Measurements from ENCODE around the gene ARHGAP10. TPM values are rescaled to one million over a fixed set of nuclear protein-coding genes. Genes with fewer than 3 reads are reported as not detected.

ARHGAP10 gene
- total RNA-seq, 1 experiment from 2014 or later: 36.6 TPM

DNA sequence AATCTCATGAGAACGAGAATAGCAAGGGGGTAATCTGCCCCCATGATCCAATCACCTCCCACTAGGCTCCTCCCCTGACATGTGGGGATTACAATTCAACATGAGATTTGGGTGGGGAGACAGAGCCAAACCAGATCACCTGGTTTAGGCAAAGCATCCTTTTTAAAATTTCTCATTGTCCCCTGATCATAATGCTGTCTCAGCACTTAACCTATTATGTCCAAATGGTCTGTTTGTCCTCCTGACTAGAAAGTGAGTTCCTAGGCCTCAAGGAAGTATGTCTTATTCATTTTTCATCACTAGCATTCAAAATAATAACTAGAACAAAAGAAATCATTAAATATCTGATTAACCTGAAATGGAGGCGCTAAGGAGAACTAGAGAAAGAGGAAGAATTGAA is 40.1 kb upstream of the ARHGAP10 start:
- CTCF ChIA-PET: interaction anchor here (2.3 kb wide), 1 partner anchor 175 kb away, joined by 10 read pairs; no protein-coding TSS in a partner anchor
- BruUV-seq (replicated peaks): no TSS peak
- Histone ChIP-seq H3K9me3 (no peaks in the 10 kb centered on the region), H3K4me3 (ENCODE audit: low read depth, low read length) (no peak overlapping the region), H3K36me3 (ENCODE audit: control insufficient read depth, insufficient read depth, low read length) (no peaks in the 10 kb centered on the region), H3K27me3 (replicated peaks; ENCODE audit: control insufficient read depth, insufficient read depth, low read length) (no peaks in the 10 kb centered on the region), H3K4me1 (peaks cover 10% of the 10 kb centered on the region)
- no peak for DNase-seq
- Mint-ChIP-seq H3K36me3 (ENCODE audit: insufficient read depth, unreplicated experiment) (peaks cover 4% of the 10 kb centered on the region), H3K4me1 (ENCODE audit: low read depth, unreplicated experiment) (peaks cover 7% of the 10 kb centered on the region), H3K9me3 (ENCODE audit: unreplicated experiment) (no peaks in the 10 kb centered on the region), H3K27ac (ENCODE audit: unreplicated experiment) (no peak overlapping the region), H3K27me3 (ENCODE audit: insufficient read depth, unreplicated experiment) (no peaks in the 10 kb centered on the region), H3K4me3 (ENCODE audit: unreplicated experiment) (no peak overlapping the region)
- TF ChIP-seq, protein P1, sequence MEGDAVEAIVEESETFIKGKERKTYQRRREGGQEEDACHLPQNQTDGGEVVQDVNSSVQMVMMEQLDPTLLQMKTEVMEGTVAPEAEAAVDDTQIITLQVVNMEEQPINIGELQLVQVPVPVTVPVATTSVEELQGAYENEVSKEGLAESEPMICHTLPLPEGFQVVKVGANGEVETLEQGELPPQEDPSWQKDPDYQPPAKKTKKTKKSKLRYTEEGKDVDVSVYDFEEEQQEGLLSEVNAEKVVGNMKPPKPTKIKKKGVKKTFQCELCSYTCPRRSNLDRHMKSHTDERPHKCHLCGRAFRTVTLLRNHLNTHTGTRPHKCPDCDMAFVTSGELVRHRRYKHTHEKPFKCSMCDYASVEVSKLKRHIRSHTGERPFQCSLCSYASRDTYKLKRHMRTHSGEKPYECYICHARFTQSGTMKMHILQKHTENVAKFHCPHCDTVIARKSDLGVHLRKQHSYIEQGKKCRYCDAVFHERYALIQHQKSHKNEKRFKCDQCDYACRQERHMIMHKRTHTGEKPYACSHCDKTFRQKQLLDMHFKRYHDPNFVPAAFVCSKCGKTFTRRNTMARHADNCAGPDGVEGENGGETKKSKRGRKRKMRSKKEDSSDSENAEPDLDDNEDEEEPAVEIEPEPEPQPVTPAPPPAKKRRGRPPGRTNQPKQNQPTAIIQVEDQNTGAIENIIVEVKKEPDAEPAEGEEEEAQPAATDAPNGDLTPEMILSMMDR (IDR thresholded peaks at IDR 0.05; ENCODE audit: insufficient read depth in 1 of 2, low read depth in 1 of 2, low read length in 1 of 2, severe bottlenecking in 1 of 2, unreplicated experiment in 1 of 2): no peak
- intact Hi-C loops (cut with micrococcal nuclease; ENCODE audit: unreplicated experiment): loop anchor here (1.0 kb wide), 1 partner anchor 174 kb away; no protein-coding TSS in a partner anchor
- POLR2A ChIA-PET: no interaction called here

DNA sequence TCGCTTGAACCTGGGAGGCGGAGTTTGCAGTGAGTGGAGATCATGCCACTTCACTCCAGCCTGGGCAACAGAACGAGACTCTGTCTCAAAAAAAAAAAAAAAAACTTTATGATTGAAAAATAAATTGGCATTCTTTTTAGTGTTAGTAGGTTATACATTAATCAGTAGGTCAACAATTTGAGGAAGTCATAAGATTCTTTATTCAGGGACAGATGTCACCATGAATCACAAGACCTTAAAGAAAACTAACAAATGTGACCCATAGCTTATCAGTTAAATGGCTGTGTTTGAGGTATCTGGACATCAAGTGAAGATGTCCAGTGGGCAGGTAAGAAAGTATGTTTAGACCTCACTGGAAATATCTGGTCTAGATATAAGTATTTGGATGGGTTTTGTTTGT is 38.7 kb upstream of the ARHGAP10 start:
- no peak for DNase-seq
- ChIA-PET POLR2A (no interaction called here), CTCF (interaction anchor here (0.6 to 2.3 kb wide), 4 partner anchors 9 to 174 kb away, joined by 3 to 10 read pairs (median 4); partner anchors contain the start of gene PRMT9)
- Histone ChIP-seq H3K9me3 (no peaks in the 10 kb centered on the region), H3K36me3 (ENCODE audit: control insufficient read depth, insufficient read depth, low read length) (no peaks in the 10 kb centered on the region), H3K4me1 (peaks cover 10% of the 10 kb centered on the region), H3K4me3 (ENCODE audit: low read depth, low read length) (no peak overlapping the region), H3K27me3 (replicated peaks; ENCODE audit: control insufficient read depth, insufficient read depth, low read length) (no peaks in the 10 kb centered on the region)
- H3K9me3 Mint-ChIP-seq (ENCODE audit: unreplicated experiment): no peaks in the 10 kb centered on the region
- no peaks in the 10 kb centered on the region for H3K27me3 Mint-ChIP-seq (ENCODE audit: insufficient read depth, unreplicated experiment)
- H3K27ac Mint-ChIP-seq (ENCODE audit: unreplicated experiment): no peak overlapping the region
- TF ChIP-seq, protein P1 (IDR thresholded peaks at IDR 0.05; ENCODE audit: insufficient read depth in 1 of 2, low read depth in 1 of 2, low read length in 1 of 2, severe bottlenecking in 1 of 2, unreplicated experiment in 1 of 2): no peak
- peaks cover 4% of the 10 kb centered on the region for H3K36me3 Mint-ChIP-seq (ENCODE audit: insufficient read depth, unreplicated experiment)
- BruUV-seq (replicated peaks): no TSS peak
- H3K4me1 Mint-ChIP-seq (ENCODE audit: low read depth, unreplicated experiment): peaks cover 13% of the 10 kb centered on the region
- no peak overlapping the region for H3K4me3 Mint-ChIP-seq (ENCODE audit: unreplicated experiment)
- intact Hi-C loops (cut with micrococcal nuclease; ENCODE audit: unreplicated experiment): no loop called here

DNA sequence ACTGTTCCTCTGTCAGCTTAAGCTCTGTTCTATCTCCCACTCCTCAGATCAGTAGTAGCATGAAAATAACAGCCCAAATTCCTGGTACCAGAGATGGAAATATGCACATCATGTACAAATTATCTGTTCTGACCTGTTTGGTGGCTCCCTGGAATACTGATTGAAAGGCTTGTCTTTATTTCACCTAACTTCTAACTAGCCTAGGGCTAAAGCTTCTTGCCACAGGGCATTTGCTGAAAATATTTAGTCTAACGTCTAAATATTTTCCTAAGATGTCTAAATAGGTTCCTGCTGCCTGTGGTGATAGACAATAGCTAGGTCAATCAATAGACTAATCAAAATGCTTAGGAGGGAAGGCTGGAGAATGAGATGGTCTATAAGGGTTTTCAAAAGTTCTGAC is 35.0 kb upstream of the ARHGAP10 start:
- Mint-ChIP-seq H3K4me3 (ENCODE audit: unreplicated experiment) (no peak overlapping the region), H3K9me3 (ENCODE audit: unreplicated experiment) (no peaks in the 10 kb centered on the region), H3K27ac (ENCODE audit: unreplicated experiment) (no peak overlapping the region), H3K27me3 (ENCODE audit: insufficient read depth, unreplicated experiment) (no peaks in the 10 kb centered on the region), H3K4me1 (ENCODE audit: low read depth, unreplicated experiment) (peaks cover 11% of the 10 kb centered on the region), H3K36me3 (ENCODE audit: insufficient read depth, unreplicated experiment) (peaks cover 4% of the 10 kb centered on the region)
- Histone ChIP-seq H3K4me1 (peaks cover 10% of the 10 kb centered on the region), H3K9me3 (no peaks in the 10 kb centered on the region), H3K27me3 (replicated peaks; ENCODE audit: control insufficient read depth, insufficient read depth, low read length) (no peaks in the 10 kb centered on the region), H3K4me3 (ENCODE audit: low read depth, low read length) (no peak overlapping the region), H3K36me3 (ENCODE audit: control insufficient read depth, insufficient read depth, low read length) (no peaks in the 10 kb centered on the region)
- no peak for DNase-seq
- ChIA-PET POLR2A (no interaction called here), CTCF (interaction anchor here (1.1 kb wide), 1 partner anchor 170 kb away, joined by 3 read pairs; no protein-coding TSS in a partner anchor)
- BruUV-seq (replicated peaks): no TSS peak
- intact Hi-C loops (cut with micrococcal nuclease; ENCODE audit: unreplicated experiment): no loop called here
- TF ChIP-seq, protein P1 (IDR thresholded peaks at IDR 0.05; ENCODE audit: insufficient read depth in 1 of 2, low read depth in 1 of 2, low read length in 1 of 2, severe bottlenecking in 1 of 2, unreplicated experiment in 1 of 2): no peak
